NCI-H2227 (cell line): Measurements from ENCODE around the gene RTN1.

Experiments
- DNase-seq: peaks from one replicate; lab custom pipeline; 2025; ENCODE audit not compliant: unreplicated experiment; lab: John Stamatoyannopoulos, UW

The RTN1 gene

GRCh38 chr14:59849411-59850130 lies 21.0 kb downstream of the RTN1 start:
- DNase-seq: no peak

DNA sequence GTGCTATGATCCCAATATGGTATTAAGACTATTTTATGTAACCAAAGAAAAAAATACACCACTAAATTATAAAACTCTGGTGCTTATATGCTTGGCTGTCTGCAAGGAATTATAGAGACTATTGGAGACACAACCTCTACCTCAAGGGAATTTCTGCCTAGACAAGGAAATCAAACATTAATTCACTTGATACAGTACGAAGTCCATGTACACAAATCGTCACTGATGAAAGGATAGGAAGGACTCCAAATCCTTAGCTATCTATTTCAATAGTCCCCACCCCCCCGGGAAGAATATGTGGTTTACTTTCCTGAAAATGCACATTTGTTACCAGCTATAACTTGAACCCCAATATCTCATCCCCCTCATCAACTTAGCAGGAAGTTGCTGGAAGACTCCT lies 21.9 kb downstream of the RTN1 start:
- DNase-seq: no peak

DNA sequence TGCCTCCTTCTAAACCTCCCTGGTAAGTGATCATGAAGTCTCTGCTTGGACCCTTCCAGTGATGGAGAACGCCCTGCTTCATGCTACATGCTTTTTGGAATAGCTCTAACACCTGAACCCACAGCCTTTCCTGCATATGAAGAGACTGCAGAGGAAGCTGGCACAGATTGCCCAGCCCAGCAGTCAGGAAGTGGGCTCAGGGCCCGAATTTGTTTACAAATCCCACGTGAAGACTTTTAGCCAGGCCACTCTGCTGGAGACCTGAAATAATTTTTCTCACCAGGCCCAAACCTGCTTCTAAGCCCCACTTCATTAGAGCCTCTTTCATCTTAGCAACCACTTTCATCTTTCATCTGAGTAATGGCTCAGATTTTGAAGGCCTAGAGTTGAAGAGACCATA lies 22.9 kb downstream of the RTN1 start:
- DNase-seq: no peak

- DNase-seq: no peak
Measured at GRCh38 chr14:59846595-59846994, 24.0 kb downstream of the RTN1 start.

DNA sequence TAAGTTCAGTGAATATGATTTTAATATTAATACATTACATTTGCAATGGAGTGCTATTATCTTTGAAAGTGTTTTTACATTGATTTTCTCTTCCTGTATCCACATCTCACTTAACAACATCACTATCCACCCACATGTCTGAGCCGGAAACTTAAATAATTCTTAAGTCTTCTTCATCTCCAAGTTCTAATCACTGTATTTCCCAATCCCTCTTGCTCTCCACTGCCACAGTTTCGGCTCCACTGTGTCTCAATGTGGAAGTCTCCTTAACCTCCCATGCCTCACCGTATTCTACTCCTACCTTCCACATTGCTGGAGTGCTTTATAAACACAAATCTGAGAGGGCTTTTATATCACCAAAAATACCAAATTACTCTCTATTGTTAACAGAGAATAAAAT lies 25.3 kb downstream of the RTN1 start:
- no peak for DNase-seq

DNA sequence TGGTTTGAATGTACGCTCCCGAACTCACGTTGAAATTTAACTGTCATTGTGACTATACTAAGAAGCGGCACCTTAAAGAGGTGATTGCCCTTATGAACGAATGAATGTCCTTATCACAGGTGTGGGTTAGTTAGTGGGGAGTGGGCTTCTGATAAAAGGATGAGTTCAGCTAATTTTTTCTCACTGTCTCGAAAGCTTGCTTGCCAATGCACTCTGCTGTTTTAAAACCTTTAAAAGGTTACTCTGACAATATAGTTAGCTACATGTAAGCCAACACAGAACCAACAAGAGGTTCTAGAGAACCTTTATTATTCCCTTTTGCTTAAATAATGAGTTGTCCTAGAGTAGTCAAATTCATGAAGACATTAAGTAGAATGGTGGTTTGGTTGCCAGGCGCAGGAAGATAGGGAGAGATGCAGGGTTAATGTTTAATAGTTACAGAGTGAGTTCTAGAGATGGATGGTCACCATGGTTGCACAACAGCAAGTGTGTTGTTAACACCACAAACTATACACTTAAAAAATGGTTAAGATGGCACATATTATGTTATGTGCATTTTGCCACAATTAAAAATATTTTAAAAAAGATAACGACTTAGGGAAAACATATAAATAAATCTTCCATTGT lies 26.3 kb downstream of the RTN1 start:
- DNase-seq: no peak

GRCh38 chr14:59836116-59836515 lies 34.5 kb downstream of the RTN1 start:
- DNase-seq: no peak

DNA sequence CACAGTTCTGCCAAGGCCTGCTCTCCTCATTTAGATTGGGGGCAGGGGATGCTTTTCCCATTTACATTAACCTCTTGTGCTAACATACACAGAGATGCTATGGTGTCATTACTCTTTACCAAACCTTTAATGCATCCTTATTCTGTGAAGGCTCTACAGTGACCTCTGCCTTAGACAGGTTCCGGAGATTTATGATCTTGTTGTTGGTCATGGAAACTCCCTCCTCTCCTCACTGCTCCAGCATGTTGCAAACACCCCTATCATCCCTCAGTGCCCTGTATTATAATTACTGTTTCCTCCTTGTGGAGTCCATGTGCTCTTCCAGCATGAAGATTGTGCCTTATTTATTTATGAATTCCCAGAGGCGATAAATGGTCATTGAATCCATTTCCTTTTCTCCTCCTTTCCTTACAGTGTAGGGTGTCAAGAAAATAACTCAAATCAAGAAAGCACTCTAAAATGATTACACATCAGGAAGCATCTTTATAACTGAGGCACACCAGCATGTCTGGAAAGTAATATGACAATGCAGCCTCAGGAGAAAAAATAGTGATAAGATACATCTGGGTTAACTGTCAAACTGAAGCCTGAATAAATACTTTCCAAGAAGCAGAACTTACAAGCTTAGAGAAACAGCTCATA lies 37.8 kb downstream of the RTN1 start:
- DNase-seq: no peak

GRCh38 chr14:59831121-59831730 lies 39.4 kb downstream of the RTN1 start:
- DNase-seq: no peak

GRCh38 chr14:59830338-59830734 lies 40.2 kb downstream of the RTN1 start:
- DNase-seq: no peak

GRCh38 chr14:59829469-59830337 lies 40.9 kb downstream of the RTN1 start:
- no peak for DNase-seq

- no peak for DNase-seq
Measured at GRCh38 chr14:59828276-59828675, 42.3 kb downstream of the RTN1 start.

DNA sequence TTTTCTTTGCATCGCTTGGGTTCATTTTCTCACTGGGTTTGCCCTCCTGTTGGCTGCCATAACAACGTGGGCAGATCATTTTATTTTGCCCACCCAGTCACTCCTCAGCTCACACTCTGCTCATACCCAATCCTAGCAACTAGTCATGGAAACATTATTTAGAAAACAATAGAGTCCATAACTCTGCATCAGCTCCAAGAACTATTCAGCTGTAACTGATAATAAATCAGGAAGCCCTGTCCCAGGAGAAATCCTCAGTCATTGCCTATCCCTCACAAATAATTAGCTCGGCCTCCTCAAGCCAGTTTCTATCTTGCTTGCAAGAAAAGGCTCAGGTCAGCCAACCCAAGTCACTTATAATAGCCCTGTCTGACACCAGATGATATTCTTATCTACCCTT lies 43.2 kb downstream of the RTN1 start:
- no peak for DNase-seq

- DNase-seq: no peak
Measured at GRCh38 chr14:59826150-59826549, 44.4 kb downstream of the RTN1 start.

DNA sequence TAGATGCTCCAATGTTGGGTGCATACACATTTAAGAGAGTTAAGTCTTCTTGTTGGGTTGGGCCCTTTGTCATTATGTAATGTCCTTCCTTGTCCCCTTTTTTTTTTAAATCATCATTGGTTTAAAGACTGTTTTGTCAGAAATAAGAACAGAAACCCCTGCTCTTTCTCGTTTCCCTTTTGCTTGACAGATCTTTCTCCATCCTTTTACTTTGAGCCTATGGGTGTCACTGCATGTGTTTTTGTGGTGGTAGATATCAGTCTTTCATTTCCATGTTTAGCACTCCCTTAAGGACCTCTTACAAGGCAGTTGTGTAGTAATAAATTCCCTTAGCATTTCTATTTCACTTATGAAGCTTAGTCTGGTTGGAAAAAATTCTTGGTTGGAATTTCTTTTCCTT lies 47.4 kb downstream of the RTN1 start:
- DNase-seq: no peak

- DNase-seq: no peak
Measured at GRCh38 chr14:59819446-59820088, 51.0 kb downstream of the RTN1 start.

DNA sequence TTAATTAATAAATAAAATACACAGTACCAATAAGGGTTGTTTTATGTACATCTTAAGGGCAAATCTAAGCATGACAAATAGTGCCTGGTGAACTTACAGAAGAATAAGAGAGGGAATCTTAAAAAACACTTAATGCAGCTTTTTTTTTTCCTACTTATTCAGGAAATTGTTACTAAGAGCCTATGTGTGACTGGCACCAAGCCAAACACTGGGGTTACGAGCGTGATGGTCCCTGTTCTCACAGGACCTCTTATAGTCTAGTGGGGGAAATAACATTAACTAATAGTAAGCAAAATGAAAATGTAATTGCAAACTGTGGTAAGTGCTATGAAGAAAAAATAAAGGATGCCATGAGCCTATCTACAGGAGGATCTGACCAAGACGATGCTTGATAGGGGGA lies 53.6 kb downstream of the RTN1 start:
- DNase-seq: no peak

DNA sequence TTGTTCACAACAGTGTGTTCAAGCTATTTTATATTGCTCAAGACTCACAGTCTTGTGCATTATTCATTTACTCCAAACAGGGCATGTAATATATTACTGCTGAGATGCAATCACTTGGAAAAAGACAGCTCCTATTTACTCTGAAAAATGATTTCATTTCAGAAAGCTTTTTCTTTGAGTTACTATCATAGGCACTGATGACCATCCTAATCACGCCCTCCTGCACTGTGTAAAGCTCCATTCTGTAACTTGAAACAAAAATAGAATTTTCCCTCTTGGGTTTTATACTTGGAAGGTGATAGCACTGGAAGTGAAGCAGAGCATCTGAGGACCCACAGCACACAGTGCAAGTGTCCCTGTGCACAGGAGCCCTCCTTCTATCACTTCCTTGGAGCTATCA lies 55.6 kb downstream of the RTN1 start:
- no peak for DNase-seq

GRCh38 chr14:59811815-59812214 lies 58.8 kb downstream of the RTN1 start:
- no peak for DNase-seq

GRCh38 chr14:59811073-59811472 lies 59.5 kb downstream of the RTN1 start:
- DNase-seq: no peak
